HS-27A (cell line): ENCODE data around the gene MAFB.

Source experiments
- DNase-seq: peaks from one replicate; pipeline ENCODE4 v3.0.0-alpha.2; 2012; ENCODE audit warnings: low read depth, missing footprints

The MAFB gene

DNA sequence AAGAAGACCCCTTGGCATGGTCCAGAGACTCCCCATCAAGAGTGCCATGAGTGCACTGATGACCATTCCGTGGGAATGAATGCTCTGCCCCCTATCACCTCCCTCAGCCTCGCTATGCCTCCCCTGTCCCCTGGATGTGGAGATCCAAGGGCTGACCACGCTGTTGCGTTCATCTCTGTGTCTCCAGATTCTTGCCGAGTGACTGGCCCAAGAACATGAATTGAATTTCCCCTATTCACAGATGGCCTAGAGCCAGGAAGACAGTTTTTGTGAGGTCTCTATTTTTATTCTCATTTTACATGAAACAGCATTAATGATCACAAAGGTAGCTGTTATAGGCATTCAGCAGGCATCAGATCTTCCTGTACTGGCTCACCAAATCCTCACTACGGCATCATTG is 33.6 kb downstream of the MAFB start:
- DNase-seq: no peak

DNA sequence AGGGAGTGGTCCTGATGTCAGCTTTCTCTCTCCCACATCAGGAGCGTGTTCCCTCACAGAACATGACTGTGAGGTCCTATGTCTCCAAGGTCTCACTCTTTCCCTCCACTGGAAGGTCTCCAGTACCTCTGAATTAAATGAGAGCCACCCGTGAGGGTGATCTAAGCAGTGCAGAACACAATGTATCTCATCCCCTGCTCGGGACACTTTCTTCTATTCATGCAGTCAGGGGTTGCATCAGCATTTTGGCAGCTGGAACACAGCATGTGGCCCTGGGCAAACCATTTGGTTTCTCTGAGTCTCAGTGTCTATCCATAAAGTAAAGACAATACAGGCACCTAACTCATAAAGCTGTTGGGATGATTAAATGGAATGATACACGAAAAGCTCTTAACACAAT is 34.2 kb downstream of the MAFB start:
- no peak for DNase-seq

DNA sequence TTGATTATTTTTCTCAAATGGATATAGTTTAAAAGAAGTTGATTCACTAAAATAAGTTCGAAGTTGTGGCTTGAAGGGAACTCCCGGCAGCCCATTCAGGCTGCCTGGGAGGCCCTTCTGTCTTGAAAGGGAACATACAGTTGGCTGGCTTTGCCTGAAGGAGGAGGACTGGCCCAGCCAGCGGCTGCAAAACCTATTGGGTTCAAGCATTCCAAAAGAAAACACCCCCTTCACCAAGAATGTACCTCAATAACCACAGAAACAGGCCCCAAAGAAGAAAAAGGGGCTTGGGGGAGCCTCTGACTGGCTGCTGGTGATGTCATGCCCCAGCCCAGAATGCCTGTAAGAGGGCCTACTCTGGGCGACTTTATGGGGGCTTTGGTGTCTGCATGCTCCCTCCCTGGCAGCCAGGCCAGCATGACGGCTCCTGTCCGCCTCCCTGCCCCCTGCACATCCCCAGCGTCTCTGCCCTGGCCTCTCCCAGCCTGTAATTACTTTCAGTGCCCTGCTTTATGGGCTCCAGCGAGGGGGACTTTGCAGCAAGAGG is 36.5 kb downstream of the MAFB start:
- DNase-seq: no peak

DNA sequence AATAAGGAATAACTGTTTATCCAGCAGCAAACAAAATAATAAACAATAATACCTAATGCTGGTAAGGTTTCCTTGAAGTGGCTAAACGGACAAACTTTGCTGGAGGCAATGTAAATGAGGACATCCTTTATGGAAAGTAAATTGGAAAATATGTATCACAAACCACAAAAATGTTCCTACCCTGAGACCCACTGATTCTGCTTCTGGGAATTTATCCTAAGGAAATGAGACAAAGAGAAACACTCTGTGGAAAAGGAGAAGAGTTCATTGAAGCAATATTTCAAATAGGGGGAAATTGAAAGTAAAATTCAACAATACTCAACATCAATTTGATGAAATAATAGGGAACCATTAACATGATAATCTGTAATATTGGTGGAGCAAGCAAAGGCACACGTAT is 37.9 kb downstream of the MAFB start:
- DNase-seq: no peak

DNA sequence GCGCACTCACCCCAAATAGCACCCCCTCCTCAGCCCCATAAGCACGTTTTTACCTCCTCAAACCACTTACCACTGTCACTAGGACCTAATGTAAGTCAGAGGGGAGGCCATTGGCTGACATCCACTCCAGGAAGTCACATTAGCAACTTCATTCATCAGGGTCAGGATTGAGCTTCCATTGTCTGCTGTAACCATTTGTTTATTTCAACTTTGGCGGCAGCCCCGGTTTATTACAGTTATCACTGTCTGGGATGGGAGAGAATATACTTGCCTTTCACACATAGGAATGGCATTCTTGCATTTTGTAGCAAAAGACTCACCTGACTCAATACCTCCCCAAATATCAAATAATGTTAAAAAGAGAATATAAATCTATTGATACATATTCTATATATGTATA is 38.3 kb downstream of the MAFB start:
- no peak for DNase-seq

DNA sequence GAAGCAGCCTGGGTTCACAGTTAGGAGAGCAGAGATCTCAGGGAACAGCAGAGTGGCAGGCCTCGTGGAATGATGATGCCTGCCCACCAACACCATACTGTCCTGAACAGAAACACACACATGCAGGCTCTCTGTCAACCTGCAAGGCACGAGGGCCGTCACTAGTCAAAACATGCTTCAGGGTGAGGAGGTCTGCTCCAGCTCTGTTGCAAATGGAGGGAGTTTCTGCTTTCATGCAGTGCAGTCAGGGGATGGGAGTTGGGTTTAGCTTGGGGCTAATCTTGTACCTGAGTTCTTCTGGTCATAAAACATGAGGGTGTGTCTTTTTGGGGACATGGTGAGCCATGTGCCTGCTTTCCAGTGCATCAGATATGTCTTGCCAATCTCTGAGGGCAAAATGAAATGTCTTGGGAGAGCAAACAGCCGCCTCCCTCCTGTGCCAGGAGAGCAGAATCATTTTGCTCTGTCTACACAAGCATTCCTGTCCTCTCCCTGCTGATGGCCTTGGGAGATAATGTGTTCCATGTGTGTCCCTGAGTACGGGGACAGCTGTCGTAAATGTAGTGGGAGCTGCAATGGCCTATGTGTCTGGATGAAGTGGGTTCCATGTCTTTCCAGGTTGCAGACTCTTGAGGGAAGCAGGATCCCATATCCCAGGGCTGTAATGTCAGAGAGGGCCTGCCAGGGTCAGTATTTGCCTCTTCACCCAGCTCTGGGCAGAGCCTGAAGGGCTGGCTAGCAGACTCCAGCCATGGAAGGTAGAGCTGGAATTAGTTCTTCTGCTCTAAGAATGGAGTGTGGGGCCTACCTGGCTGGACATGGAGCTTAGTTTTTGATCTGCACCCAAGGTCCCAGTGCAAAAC is 40.6 kb downstream of the MAFB start:
- no peak for DNase-seq

DNA sequence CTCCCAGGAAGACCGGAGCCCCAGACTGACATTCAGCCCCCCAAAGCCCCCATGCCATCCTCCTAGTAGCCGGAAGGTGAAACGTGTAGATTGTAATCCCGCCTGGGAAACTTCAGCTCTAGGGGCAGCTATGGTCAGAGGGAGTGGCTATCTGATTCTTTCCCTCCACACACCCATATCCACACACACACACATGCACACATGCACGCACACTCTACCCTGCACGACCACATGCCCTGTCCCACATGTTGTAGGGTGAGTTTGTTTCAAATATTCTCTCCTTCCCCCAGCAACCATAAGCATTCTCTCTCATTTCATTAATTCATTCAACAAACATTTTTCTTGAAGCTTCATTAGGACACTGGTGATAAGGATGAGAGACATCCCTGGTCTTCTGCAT is 42.2 kb downstream of the MAFB start:
- DNase-seq: no peak

DNA sequence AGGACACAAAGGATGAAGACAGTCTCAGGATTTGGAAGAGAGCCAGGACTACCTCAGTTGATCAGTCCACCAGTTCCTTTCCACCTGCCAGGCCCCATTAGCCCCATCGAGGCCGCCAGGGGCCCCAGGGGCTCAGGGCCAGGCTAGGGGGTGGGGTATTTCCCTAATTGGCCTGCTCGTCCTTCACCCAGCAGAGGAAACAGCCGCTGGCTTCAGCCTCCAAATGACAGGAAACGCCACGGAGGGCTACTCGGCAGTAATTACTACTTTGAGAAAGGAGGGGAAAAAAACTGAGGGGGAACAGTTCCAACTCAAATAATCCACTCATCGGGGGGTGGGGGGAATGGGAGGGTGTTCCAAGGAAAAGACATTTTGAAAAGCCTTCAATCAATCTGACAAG is 42.7 kb downstream of the MAFB start:
- no peak for DNase-seq

DNA sequence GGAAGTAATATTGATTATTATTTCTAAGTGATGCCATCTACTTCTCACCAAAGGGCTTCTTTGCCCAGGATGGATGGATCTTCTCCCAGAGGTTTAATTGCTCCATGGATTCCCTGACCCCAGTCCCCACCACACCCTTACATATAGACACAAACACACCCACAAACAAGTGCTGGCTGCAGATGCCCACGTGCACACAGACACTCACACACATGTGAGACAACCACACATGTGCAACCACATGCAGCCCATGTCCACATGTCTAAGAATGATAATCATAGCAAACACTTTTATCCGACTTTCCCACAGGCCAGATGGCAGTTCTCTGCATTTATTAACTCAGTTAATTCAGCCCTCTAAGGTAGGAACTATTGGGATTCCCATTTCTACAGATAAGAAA is 44.2 kb downstream of the MAFB start:
- DNase-seq: no peak

DNA sequence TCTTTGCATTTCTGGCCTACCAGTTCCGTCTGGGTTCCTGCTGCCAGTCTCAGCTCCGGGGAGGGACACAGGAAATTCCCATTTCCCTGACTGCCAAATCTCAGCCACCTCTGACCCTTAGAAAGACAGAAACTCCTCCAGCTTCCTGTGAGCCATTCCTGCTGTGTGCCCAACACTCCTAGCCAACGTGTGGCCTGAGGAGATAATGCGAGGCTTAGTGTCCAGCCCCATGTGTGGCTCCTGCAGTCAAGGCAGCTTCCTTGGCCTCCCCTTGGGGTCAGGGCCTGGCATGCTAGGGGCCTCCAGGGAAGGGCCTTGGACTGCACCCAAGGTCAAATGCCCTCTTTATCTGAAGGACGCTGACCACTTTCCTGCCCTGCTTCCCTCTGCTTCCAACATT is 45.1 kb downstream of the MAFB start:
- DNase-seq: no peak

DNA sequence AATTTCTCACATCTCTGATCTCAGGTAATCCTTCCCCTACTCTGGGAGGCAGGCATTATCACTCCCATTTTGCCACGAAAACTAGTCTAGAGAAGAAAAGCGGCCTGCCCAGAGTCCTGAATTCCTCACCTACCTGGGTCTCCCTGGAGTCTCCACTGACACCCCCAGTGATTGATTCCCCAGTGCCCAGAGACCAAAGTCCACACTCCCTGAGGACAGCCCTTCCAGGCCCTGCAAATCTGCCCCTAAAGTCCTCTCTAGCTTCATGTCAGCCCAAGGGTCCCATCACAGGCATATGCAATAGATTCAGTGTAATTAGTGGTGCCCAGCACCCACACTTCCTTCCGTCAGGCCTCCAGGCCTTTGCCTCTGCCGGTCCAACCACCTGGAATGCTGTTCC is 47.2 kb downstream of the MAFB start:
- no peak for DNase-seq

DNA sequence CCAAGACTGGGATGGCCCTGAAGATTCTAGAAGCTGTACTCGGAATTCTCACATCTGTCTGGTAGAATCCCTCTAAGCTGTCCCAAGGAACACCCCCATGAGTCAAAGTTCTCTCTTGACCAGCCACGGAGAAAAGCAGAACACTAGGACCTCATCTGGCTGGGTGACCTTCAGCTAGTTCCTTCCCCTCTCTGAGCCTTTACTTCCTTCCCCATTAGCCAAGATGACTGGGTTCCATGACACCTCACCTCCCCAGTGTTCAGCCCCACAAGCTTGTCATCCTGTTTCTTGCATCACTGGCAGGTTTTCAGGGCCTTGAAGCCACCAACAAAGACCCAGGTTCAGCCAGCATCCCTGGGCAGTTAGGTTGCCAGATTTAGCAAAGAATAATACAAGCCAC is 47.8 kb downstream of the MAFB start:
- no peak for DNase-seq

DNA sequence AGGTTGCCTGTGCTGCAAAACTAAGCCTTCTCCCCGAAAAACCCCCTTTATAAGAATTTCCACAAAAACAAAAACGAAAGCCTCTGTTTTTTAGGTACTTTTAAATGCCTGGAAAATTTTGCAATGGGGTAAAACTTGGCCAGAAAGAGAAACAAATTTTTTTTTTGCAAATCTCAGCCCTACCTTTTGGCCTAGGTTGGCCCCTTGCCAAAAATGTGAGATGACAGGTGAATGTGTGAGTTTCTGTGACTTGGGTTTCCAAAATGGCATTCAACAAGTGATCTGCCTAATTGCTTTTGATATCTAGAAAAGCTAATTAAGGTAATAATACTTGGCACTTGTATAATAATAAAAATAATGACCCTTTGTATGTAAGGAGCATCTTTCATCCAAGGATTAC is 48.4 kb downstream of the MAFB start:
- DNase-seq: no peak

DNA sequence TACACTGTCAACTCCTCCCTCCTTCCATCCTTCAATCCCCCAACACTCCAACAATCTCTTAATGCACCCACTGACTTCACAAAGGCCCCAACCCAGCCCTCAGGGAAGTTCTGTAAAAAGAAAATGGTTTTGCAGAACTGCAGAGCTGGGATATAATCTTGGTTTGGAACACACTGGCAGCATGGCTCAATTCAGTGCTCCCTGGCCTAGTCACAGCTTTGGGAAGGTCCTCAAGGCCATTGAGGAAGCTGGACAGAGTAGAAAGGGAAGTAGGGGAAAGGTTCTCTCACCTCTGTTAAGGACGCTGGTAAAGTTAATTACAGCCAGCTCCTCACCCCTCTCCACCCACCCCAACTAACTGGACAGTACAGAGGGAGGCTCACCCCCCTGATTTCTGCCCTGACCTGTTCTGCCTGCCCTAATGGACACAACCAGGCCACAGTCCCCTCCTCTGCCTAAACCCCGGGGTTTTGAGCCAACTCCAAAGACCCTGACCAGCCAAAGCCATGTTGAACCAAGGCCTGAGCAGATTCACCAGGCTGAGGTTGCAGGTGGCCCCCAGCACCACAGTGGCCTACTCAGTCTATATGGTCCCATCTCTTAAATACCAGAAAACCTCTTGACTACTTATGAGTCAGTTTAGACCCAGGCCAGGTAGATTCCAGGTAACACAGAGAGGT is 49.2 kb downstream of the MAFB start:
- no peak for DNase-seq

DNA sequence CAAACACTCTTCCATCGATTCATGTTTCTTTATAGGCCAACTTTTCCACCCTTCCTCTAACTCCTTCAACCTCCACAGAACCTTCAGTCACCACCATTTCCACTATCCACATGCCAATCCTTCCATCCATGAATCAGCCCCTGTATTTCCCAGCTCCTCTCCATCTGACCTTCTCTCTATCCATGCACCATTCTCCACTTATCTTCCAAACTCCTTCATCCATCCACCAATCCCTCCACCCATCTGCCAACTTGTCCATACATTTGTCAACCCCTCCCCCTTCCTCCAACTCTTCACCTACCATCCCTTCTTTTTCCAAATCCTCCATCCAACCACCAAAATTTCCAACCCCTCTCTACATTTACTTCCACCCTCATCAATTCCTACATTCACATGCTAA is 49.9 kb downstream of the MAFB start:
- no peak for DNase-seq

DNA sequence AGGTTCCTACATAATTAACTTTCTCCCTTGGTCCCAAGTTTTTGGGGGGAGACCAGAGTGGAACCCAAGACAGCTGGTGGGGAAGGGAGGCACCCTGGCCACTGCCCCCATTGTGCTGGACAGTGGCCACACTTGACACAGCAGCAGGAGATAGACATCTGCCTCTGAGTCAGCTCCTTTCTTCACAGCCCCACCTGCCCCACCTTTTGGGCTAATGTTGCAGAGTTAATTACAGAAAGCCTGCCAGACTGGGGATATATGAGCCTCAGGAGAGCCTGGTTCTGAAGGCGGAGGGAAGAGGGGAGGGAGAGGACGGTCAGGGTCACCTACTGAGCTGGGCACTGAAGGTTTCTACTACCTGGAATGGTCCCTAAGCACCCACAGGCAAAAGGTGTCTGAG is 50.6 kb downstream of the MAFB start:
- DNase-seq: no peak

DNA sequence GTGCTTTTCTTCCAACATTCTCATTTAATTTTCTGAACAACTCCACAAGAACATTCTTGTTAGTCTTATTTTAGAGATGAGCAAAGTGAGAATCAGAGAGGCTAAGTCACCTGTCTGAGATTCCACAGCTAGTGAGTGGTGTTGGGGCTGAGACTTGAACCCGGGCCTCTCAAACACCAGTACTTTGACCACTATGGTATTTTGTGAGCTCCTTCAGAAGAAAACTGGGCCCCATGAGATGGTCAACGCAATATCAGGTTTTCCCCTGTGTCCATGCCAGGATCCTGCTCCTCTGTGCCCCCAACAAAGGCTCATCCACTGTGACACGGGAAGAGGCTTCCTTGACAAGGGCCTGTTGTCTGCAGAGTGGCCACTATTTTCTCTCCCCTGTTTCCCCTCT is 51.9 kb downstream of the MAFB start:
- no peak for DNase-seq

DNA sequence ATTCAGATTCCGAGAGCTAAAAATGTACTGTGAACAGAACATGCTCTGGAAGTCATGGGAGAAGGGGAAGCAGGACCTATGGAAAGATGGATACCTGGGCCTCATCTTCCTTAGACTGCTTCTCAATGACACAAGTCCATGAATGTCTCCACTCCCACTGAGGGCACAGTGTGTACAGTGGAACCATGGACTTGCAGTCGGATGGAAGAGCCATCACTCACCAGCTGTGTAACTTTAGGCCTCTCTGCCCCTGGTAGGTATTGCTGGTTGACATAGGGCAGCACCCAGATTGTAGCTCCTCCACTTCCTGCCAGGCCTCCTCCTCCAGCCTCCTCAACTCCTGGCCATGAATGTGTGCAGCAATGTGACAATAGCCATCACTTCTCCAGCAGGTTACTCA is 52.5 kb downstream of the MAFB start:
- DNase-seq: no peak

DNA sequence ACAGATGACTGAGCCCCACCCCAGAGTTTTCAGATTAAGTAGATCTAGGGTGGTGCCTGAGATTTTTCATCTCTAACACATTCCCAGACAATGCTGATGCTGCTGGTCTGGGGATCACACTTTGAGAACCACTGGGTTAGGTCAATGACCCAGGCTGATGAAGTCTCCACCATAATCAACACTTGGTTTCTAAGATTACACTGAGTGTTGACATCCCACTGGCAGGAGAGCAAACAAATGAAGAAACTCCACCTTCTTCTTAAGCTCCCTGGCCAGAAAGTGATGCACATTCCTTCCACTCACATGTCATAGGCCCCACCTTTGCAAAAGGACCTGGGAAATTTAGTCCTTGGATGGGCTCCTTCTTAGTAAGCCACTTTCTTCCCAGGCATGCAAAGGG is 53.1 kb downstream of the MAFB start:
- DNase-seq: no peak
